Activated CD8-positive, alpha-beta memory T cell treated with anti-CD3 and anti-CD28 coated beads, Interleukin-2, amount 50 U/mL, for 24 hours (primary cell): ENCODE results near the gene EFTUD2.
A peak's percentile ranks its signal among the peaks of the same experiment; 100 is the strongest.

Source experiments
- DNase-seq: peaks from one replicate; pipeline ENCODE4 v3.0.0-alpha.2; 2020; ENCODE audit errors: extremely low read depth

The EFTUD2 gene

GRCh38 chr17:44887971-44888954, 11.0 kb downstream of the EFTUD2 start:
- DNase-seq, result no peak

- no peak for DNase-seq
Measured at GRCh38 chr17:44887016-44887415, 12.2 kb downstream of the EFTUD2 start.

GRCh38 chr17:44884941-44885340, 14.3 kb downstream of the EFTUD2 start:
- DNase-seq, result no peak

GRCh38 chr17:44881145-44881544, 18.1 kb downstream of the EFTUD2 start:
- DNase-seq, result no peak

- DNase-seq, result no peak
Measured at GRCh38 chr17:44880062-44880461, 19.2 kb downstream of the EFTUD2 start.

GRCh38 chr17:44879376-44879775, 19.9 kb downstream of the EFTUD2 start:
- DNase-seq, result no peak

GRCh38 chr17:44878627-44879221, 20.5 kb downstream of the EFTUD2 start:
- no peak for DNase-seq

GRCh38 chr17:44877121-44877520, 22.1 kb downstream of the EFTUD2 start:
- DNase-seq, result no peak

GRCh38 chr17:44875761-44876160, 23.5 kb downstream of the EFTUD2 start:
- DNase-seq, result no peak

GRCh38 chr17:44872131-44872768, 27.0 kb downstream of the EFTUD2 start:
- no peak for DNase-seq

- no peak for DNase-seq
Measured at GRCh38 chr17:44871556-44871955, 27.7 kb downstream of the EFTUD2 start.

GRCh38 chr17:44867841-44868240, 31.4 kb downstream of the EFTUD2 start:
- DNase-seq, result no peak

GRCh38 chr17:44865931-44866330, 33.3 kb downstream of the EFTUD2 start:
- DNase-seq, result no peak

GRCh38 chr17:44865231-44865660, 34.0 kb downstream of the EFTUD2 start:
- DNase-seq, result peak; percentile 38

GRCh38 chr17:44864831-44865230, 34.4 kb downstream of the EFTUD2 start:
- no peak for DNase-seq

- DNase-seq, result no peak
Measured at GRCh38 chr17:44863061-44863918, 36.0 kb downstream of the EFTUD2 start.

GRCh38 chr17:44862278-44862914, 36.8 kb downstream of the EFTUD2 start:
- DNase-seq, result no peak

- DNase-seq, result no peak
Measured at GRCh38 chr17:44859701-44860100, 39.5 kb downstream of the EFTUD2 start.

GRCh38 chr17:44854192-44854591, 45.1 kb downstream of the EFTUD2 start:
- no peak for DNase-seq

- DNase-seq, result no peak
Measured at GRCh38 chr17:44850612-44851011, 48.6 kb downstream of the EFTUD2 start.

GRCh38 chr17:44850025-44850424, 49.2 kb downstream of the EFTUD2 start:
- DNase-seq, result no peak
